ENCODE data around the gene TMEM176A.

DNA sequence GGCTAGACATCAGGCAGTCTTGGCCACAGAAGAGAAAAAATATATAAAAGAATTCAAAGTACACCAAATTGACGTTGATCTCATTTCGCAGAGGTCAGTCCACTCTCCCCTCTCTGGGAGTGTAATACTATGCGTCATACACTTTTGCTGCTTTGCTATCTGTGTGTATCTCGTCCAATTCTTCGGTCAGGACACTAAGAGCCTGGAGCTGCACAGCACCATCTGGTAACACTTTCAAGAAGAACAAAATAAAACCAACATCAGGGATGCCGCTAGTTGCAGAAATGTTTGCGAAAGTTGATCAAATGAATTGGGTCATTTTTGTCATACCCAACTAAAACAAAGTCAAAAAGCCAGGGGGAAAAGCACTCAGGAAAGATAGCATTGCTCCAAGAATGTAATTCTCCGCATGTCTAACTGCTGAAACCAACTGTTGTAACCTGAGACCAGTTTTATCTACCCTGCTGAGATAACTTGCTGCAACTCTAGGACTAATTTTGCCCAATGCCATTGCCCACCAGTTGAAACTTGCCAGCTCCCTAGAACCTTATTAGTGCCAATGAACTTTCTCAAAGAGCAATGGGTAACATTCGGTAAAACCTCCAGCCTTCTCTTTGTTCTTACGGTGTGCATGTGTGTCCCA is 23.0 kb downstream of the TMEM176A start:
- TF ChIP-seq POLR2AphosphoS5 (IDR thresholded peaks at IDR 0.05; ENCODE audit: borderline replicate concordance, low read depth, low read length) (no peak), EZH2 (IDR thresholded peaks at IDR 0.05) (no peak), FOXP2 (optimal IDR thresholded peaks at IDR 0.05; ENCODE audit: control extremely low read depth, extremely low read length, insufficient read depth) (no peak)
